ENCODE measurements around the gene MSANTD1.

Gene MSANTD1

GRCh38 chr4:3248811-3249661, at the start of gene MSANTD1:
MSANTD1 (plus strand) TSS chr4:3249159; CDS start chr4:3249223, 64 bp downstream.
- DNase-seq = no peak

- no peak for DNase-seq
Measured at GRCh38 chr4:3199653-3200422, 49.1 kb upstream of the MSANTD1 start.

- DNase-seq = no peak
Measured at GRCh38 chr4:3200423-3201090, 48.4 kb upstream of the MSANTD1 start.

- no peak for DNase-seq
Measured at GRCh38 chr4:3201718-3202702, 46.9 kb upstream of the MSANTD1 start.

GRCh38 chr4:3202836-3203820, 45.8 kb upstream of the MSANTD1 start:
- no peak for DNase-seq

- no peak for DNase-seq
Measured at GRCh38 chr4:3203971-3204431, 45.0 kb upstream of the MSANTD1 start.

GRCh38 chr4:3205995-3206394, 43.0 kb upstream of the MSANTD1 start:
- no peak for DNase-seq

GRCh38 chr4:3206439-3207100, 42.4 kb upstream of the MSANTD1 start:
- DNase-seq = no peak

- no peak for DNase-seq
Measured at GRCh38 chr4:3207531-3208037, 41.4 kb upstream of the MSANTD1 start.

- no peak for DNase-seq
Measured at GRCh38 chr4:3208826-3209225, 40.1 kb upstream of the MSANTD1 start.

GRCh38 chr4:3209551-3210325, 39.2 kb upstream of the MSANTD1 start:
- no peak for DNase-seq

- DNase-seq = no peak
Measured at GRCh38 chr4:3210467-3210866, 38.5 kb upstream of the MSANTD1 start.

GRCh38 chr4:3211866-3212265, 37.1 kb upstream of the MSANTD1 start:
- no peak for DNase-seq

- DNase-seq = no peak
Measured at GRCh38 chr4:3212391-3213105, 36.4 kb upstream of the MSANTD1 start.

- no peak for DNase-seq
Measured at GRCh38 chr4:3213106-3213425, 35.9 kb upstream of the MSANTD1 start.

GRCh38 chr4:3213661-3214250, 35.2 kb upstream of the MSANTD1 start:
- no peak for DNase-seq

GRCh38 chr4:3215256-3215655, 33.7 kb upstream of the MSANTD1 start:
- DNase-seq = no peak

GRCh38 chr4:3215733-3216132, 33.2 kb upstream of the MSANTD1 start:
- no peak for DNase-seq

Data from NCI-H345 (cell line).